Prostate gland (tissue), 2 donors: ENCODE data around the gene CALR. TPM values are rescaled to one million over a fixed set of nuclear protein-coding genes. Genes with fewer than 3 reads are reported as not detected.

ENCODE experiments used
- DNase-seq: peaks from one replicate; pipeline ENCODE4 v3.0.0-alpha.2; 2019; ENCODE audit warnings: low spot score
- H3K27ac ChIP-seq, 2 donors: fragments of 200-600 bp; sonication (generic); 2 replicates each; pipeline ENCODE4 v1.5.1; 2017 to 2019
- H3K27me3 ChIP-seq: fragments of 200-600 bp; sonication (generic); replicated peaks from 2 replicates; pipeline ENCODE4 v1.5.1; 2019; ENCODE audit not compliant: insufficient read depth
- H3K36me3 ChIP-seq, 2 donors: fragments of 200-600 bp; sonication (generic); 1 replicate in 1 of 2; 2 replicates in 1 of 2; pipeline versions ENCODE4 v1.5.1 to v1.8.1; 2017 to 2019
- H3K4me1 ChIP-seq: fragments of 200-600 bp; sonication (generic); replicated peaks from 2 replicates; pipeline ENCODE4 v1.5.1; 2019
- H3K4me3 ChIP-seq, 2 donors: fragments of 200-600 bp; sonication (generic); 2 replicates each; pipeline ENCODE4 v1.5.1; 2017 to 2019
- H3K9me3 ChIP-seq: fragments of 200-600 bp; sonication (generic); 2 replicates; pipeline ENCODE4 v1.5.1; 2017
- CTCF ChIP-seq, 4 experiments: fragments of 200-600 bp in 2 of 4; fragments of 450-650 bp in 2 of 4; sonication (generic) in 2 of 4; IDR thresholded peaks; 1 replicate in 3 of 4; 2 replicates in 1 of 4; pipeline ENCODE4 v1.5.1; 2016 to 2019; ENCODE audit warnings: antibody characterized with exemption in 4 of 4, mild to moderate bottlenecking in 2 of 4, moderate library complexity in 2 of 4
- POLR2A ChIP-seq: fragments of 450-650 bp; IDR thresholded peaks from one replicate; pipeline ENCODE4 v1.6.1; 2016; ENCODE audit warnings: antibody characterized with exemption, mild to moderate bottlenecking
- POLR2AphosphoS5 ChIP-seq: sonication (generic); formaldehyde crosslinking; IDR thresholded peaks from one replicate; pipeline ENCODE4 v1.6.1; 2017; ENCODE audit warnings: antibody characterized with exemption
- WGBS: methylation state at CpG from one replicate; pipeline ENCODE4 v1.1.5; 2018; 5-methylcytosine and 5-hydroxymethylcytosine counted together
- intact Hi-C: fragments of 100-400 bp; cut with DNase I; formaldehyde crosslinking; loops from one replicate; pipeline ENCODE4 v1.14.2; 2022
- microRNA-seq: library from miRNA; unstranded; fragments of <30 nt; microRNA quantifications from one replicate; pipeline ENCODE4, GENCODE V29; 2016
- small RNA-seq, 2 donors: library from RNA; depleted of rRNA; stranded (forward); fragments of <200 nt; gene quantifications; one replicate each; pipeline ENCODE3, GENCODE V24; 2016
- total RNA-seq, 2 donors: library from RNA; depleted of rRNA; stranded (reverse); fragments of >200 nt; gene quantifications; one replicate each; pipeline ENCODE4 v1.1.0, GENCODE V29; 2016

CALR gene
- total RNA-seq, 2 donors from 2014 or later: 532 to 980 TPM

- Histone ChIP-seq H3K4me3 (no peak overlapping the region), H3K36me3 (no peaks in the 10 kb centered on the region), H3K27ac (peak overlapping the region in 1 of 2 donors; percentile 34), H3K4me1 (no peaks in the 10 kb centered on the region), H3K9me3 (no peaks in the 10 kb centered on the region), H3K27me3 (no peaks in the 10 kb centered on the region)
- no peak for DNase-seq
- WGBS: 85% methylated on average over 5 of the region's 5 CpGs
- intact Hi-C loops: no loop called here
- peak; percentile 74 for TF ChIP-seq POLR2AphosphoS5
- TF ChIP-seq POLR2A: no peak
Measured at GRCh38 chr19:12991296-12991695, 52.9 kb downstream of the CALR start.

- intact Hi-C loops: no loop called here
- H3K27me3 ChIP-seq: no peaks in the 10 kb centered on the region
- DNase-seq: no peak
- no peaks in the 10 kb centered on the region for H3K36me3 ChIP-seq
- H3K4me1 ChIP-seq: no peaks in the 10 kb centered on the region
- WGBS: 95% methylated on average over 11 of the region's 11 CpGs
- no peak overlapping the region for H3K4me3 ChIP-seq
- no peaks in the 10 kb centered on the region for H3K9me3 ChIP-seq
- H3K27ac ChIP-seq: peak overlapping the region in 1 of 2 donors; percentile 8
- no peak for TF ChIP-seq POLR2A
- no peak for TF ChIP-seq POLR2AphosphoS5
- TF ChIP-seq CTCF (IDR thresholded peaks at IDR 0.05): no peak
Measured at GRCh38 chr19:12992729-12993128, 54.3 kb downstream of the CALR start.

GRCh38 chr19:12993562-12993961, 55.2 kb downstream of the CALR start:
- no peak overlapping the region for H3K4me3 ChIP-seq
- peak overlapping the region in 1 of 2 donors; percentile 30 for H3K27ac ChIP-seq
- WGBS: 48% methylated on average over 7 of the region's 7 CpGs
- TF ChIP-seq POLR2A: no peak
- TF ChIP-seq POLR2AphosphoS5: no peak
- TF ChIP-seq CTCF (IDR thresholded peaks at IDR 0.05): no peak
- H3K4me1 ChIP-seq: peaks cover 3% of the 10 kb centered on the region
- H3K27me3 ChIP-seq: no peaks in the 10 kb centered on the region
- H3K9me3 ChIP-seq: no peaks in the 10 kb centered on the region
- DNase-seq: no peak
- intact Hi-C loops: no loop called here
- no peaks in the 10 kb centered on the region for H3K36me3 ChIP-seq

Small RNA genes within 50 kb of the gene (microRNA-seq; reads per million reads assigned to microRNA genes)
- not detected for gene MIR5695
- 3.3 reads per million, percentile 37 among the genes with 10 or more reads in this experiment for gene MIR6515

Small RNA genes within 50 kb of the gene (small RNA-seq; reads per million reads assigned to genes)
- gene MIR5695 (0 to 0.47 reads per million in 2 donors), gene MIR6515 (0 to 0.30 reads per million in 2 donors)

Other genes with a start within 250 kb of the CALR start
- gene FBXW9, start 242.0 kb upstream of the CALR start, total RNA-seq: 10 to 100 TPM in 1 of 2 donors, 1 to 10 TPM in 1; 9.1 to 16.9 TPM
- 100 to 1,000 TPM in 1 of 2 donors, 10 to 100 TPM in 1; 50.1 to 123 TPM for gene TNPO2, start 214.7 kb upstream of the CALR start, total RNA-seq
- gene TRIR, start 203.9 kb upstream of the CALR start, total RNA-seq: 100 to 1,000 TPM; 367 to 399 TPM
- 10 to 100 TPM; 65.4 to 82.1 TPM for gene GET3, start 201.1 kb upstream of the CALR start, total RNA-seq
- under 1 TPM in 1 of 2 donors, not detected in 1; 0.91 TPM for gene BEST2, start 186.8 kb upstream of the CALR start, total RNA-seq
- gene HOOK2, start 163.1 kb upstream of the CALR start, total RNA-seq: 100 to 1,000 TPM in 1 of 2 donors, 10 to 100 TPM in 1; 49.6 to 126 TPM
- 100 to 1,000 TPM; 173 to 290 TPM for gene JUNB, start 147.1 kb upstream of the CALR start, total RNA-seq
- 100 to 1,000 TPM; 256 to 548 TPM for gene PRDX2, start 136.8 kb upstream of the CALR start, total RNA-seq
- gene THSD8, start 136.5 kb upstream of the CALR start, total RNA-seq: under 1 TPM in 1 of 2 donors, not detected in 1; 0.91 TPM
- 10 to 100 TPM in 1 of 2 donors, 1 to 10 TPM in 1; 8.7 to 11.5 TPM for gene RNASEH2A, start 132.0 kb upstream of the CALR start, total RNA-seq
- gene RTBDN, start 104.0 kb upstream of the CALR start, total RNA-seq: 1 to 10 TPM in 1 of 2 donors, not detected in 1; 1.1 TPM
- 1 to 10 TPM; 1.3 to 2.4 TPM for gene MAST1, start 100.1 kb upstream of the CALR start, total RNA-seq
- 10 to 100 TPM; 41.4 to 63.9 TPM for gene DNASE2, start 57.2 kb upstream of the CALR start, total RNA-seq
- not detected for gene KLF1, start 51.4 kb upstream of the CALR start, total RNA-seq
- gene GCDH, start 47.4 kb upstream of the CALR start, total RNA-seq: 10 to 100 TPM; 66.4 to 81.7 TPM
- gene SYCE2, start 19.3 kb upstream of the CALR start, total RNA-seq: 1 to 10 TPM in 1 of 2 donors, under 1 TPM in 1; 0.18 to 5.9 TPM
- gene FARSA, start 4.9 kb upstream of the CALR start, total RNA-seq: 10 to 100 TPM; 54.8 to 65.0 TPM
- gene RAD23A, start 7.3 kb downstream of the CALR start, total RNA-seq: 100 to 1,000 TPM; 113 to 145 TPM
- 10 to 100 TPM; 29.9 to 58.7 TPM for gene GADD45GIP1, start 18.6 kb downstream of the CALR start, total RNA-seq
- 1 to 10 TPM in 1 of 2 donors, not detected in 1; 1.8 TPM for gene DAND5, start 31.0 kb downstream of the CALR start, total RNA-seq
- 100 to 1,000 TPM; 185 to 286 TPM for gene NFIX, start 56.9 kb downstream of the CALR start, total RNA-seq
- 10 to 100 TPM in 1 of 2 donors, 1 to 10 TPM in 1; 4.6 to 13.3 TPM for gene LYL1, start 164.2 kb downstream of the CALR start, total RNA-seq
- gene TRMT1, start 178.1 kb downstream of the CALR start, total RNA-seq: 10 to 100 TPM; 23.3 to 55.4 TPM
- gene NACC1, start 179.7 kb downstream of the CALR start, total RNA-seq: 10 to 100 TPM; 52.4 to 91.9 TPM
- gene STX10, start 211.8 kb downstream of the CALR start, total RNA-seq: 10 to 100 TPM; 42.5 to 48.6 TPM
- gene IER2, start 211.8 kb downstream of the CALR start, total RNA-seq: 10 to 100 TPM; 34.7 to 75.7 TPM